Measurements from ENCODE around the gene IL17REL. TPM values are rescaled to one million over a fixed set of nuclear protein-coding genes. Genes with fewer than 3 reads are reported as not detected.

Gene IL17REL
- total RNA-seq, 1 donor from 2014 or later, result 0.07 TPM

DNA sequence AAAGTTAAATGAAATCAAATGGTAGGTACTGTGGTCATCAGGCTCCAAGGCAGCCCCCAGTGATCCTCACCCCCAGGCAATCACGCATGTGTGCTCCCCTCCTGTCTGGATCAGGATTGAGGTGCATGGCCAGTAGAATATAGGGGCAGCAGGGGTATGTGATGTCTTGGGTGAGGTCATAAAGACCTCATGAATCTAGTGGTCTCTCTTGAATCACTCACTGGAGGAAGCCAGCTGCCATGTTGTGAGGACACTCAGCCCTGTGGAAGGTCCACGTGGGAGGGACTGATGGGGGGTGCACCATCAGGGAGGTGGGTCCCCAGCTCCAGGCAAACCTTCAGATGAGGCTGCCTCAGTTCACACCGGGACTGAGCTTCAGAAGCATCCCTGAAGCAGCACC is 6.8 kb upstream of the IL17REL start:
- Mint-ChIP-seq H3K36me3 (ENCODE audit: low read depth) (no peaks in the 10 kb centered on the region), H3K9me3 (no peaks in the 10 kb centered on the region), H3K27ac (ENCODE audit: unreplicated experiment) (no peak overlapping the region), H3K27me3 (ENCODE audit: low read depth) (peaks cover 32% of the 10 kb centered on the region), H3K4me3 (no peak overlapping the region), H3K4me1 (no peaks in the 10 kb centered on the region)
- no peak for DNase-seq (ENCODE audit: low read depth, low spot score)
- TF ChIP-seq CTCF (conservative IDR thresholded peaks at IDR 0.05), result no peak

DNA sequence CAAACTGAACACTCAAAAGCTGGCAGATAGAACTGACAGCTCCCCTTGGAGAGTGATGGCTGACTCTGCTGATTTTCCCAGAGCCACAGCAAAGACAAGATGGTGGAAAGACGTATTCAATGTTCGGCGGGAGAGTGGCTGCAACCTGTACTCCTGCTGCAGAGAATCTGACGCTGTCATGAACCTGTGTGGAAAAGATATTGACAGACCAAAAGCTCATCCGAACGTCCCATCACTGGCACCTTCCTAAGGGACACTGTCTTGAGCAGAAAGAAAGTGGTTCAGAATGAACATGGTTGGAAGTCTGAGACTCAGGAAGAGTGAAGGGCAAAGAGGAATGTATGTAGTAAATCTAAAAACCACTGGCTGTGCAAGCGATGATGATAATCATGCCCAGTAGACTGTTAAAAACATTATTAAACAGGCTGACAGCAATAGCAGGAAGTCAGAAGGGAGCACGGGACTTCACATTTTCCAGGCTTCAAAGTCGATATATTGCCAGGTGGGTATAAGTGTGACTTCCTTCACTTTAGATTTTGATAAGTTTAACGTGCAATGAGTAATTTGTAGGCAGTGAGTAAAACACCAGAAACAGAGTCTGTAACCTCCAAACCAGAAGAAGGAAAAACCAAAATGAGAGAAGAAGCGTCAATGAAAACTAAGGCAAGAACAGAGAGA is 6.2 kb upstream of the IL17REL start:
- Mint-ChIP-seq H3K9me3 (no peaks in the 10 kb centered on the region), H3K27me3 (ENCODE audit: low read depth) (peaks cover 36% of the 10 kb centered on the region), H3K36me3 (ENCODE audit: low read depth) (no peaks in the 10 kb centered on the region), H3K4me1 (no peaks in the 10 kb centered on the region), H3K4me3 (no peak overlapping the region), H3K27ac (ENCODE audit: unreplicated experiment) (no peak overlapping the region)
- no peak for TF ChIP-seq CTCF (conservative IDR thresholded peaks at IDR 0.05)
- no peak for DNase-seq (ENCODE audit: low read depth, low spot score)

- no peak for DNase-seq (ENCODE audit: low read depth, low spot score)
- Mint-ChIP-seq H3K36me3 (ENCODE audit: low read depth) (no peaks in the 10 kb centered on the region), H3K4me1 (no peaks in the 10 kb centered on the region), H3K9me3 (no peaks in the 10 kb centered on the region), H3K4me3 (no peak overlapping the region), H3K27ac (ENCODE audit: unreplicated experiment) (no peak overlapping the region), H3K27me3 (ENCODE audit: low read depth) (peaks cover 42% of the 10 kb centered on the region)
- TF ChIP-seq CTCF (conservative IDR thresholded peaks at IDR 0.05), result no peak
Measured at GRCh38 chr22:50017701-50018224, 5.2 kb upstream of the IL17REL start.

DNA sequence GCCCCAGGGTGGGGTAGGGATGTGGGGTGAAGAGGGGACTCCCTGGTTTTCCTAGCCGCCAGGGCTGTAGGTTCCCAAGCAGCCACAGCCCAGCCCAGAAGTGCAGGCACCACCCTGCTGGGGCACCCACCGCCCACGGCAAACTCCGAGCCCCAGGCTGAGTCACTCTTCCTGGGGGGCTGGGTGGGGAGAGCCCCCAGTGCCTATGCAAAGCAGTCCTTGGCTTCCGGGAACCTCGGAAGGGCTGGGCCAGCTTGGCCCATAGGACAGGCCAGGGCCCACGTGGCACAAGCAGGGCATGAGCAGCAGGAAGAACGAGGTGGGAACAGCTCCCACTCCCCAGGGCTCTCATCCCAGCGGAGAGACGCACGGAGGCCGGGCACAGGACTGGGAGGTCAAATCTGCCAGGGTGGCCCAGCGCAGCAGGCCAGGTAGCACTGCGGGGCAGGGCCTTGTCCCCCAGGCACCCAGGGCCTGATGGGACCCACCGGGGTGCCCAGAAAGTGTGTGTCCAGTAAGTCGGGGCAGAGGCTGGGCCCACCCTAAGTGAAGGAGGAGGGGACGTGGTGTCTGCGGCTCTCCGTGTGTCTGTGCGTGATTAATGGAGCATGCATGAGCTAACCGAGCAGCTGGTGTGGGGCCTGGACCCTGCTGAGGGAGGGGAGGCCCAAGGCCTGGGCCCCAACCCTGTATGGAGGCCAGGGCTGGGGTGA is 4.6 kb upstream of the IL17REL start:
- no peaks in the 10 kb centered on the region for H3K36me3 Mint-ChIP-seq (ENCODE audit: low read depth)
- H3K4me1 Mint-ChIP-seq, result no peaks in the 10 kb centered on the region
- no peak for DNase-seq (ENCODE audit: low read depth, low spot score)
- H3K9me3 Mint-ChIP-seq, result no peaks in the 10 kb centered on the region
- H3K27ac Mint-ChIP-seq (ENCODE audit: unreplicated experiment), result no peak overlapping the region
- TF ChIP-seq CTCF (conservative IDR thresholded peaks at IDR 0.05), result no peak
- H3K27me3 Mint-ChIP-seq (ENCODE audit: low read depth), result peaks cover 46% of the 10 kb centered on the region
- H3K4me3 Mint-ChIP-seq, result no peak overlapping the region

DNA sequence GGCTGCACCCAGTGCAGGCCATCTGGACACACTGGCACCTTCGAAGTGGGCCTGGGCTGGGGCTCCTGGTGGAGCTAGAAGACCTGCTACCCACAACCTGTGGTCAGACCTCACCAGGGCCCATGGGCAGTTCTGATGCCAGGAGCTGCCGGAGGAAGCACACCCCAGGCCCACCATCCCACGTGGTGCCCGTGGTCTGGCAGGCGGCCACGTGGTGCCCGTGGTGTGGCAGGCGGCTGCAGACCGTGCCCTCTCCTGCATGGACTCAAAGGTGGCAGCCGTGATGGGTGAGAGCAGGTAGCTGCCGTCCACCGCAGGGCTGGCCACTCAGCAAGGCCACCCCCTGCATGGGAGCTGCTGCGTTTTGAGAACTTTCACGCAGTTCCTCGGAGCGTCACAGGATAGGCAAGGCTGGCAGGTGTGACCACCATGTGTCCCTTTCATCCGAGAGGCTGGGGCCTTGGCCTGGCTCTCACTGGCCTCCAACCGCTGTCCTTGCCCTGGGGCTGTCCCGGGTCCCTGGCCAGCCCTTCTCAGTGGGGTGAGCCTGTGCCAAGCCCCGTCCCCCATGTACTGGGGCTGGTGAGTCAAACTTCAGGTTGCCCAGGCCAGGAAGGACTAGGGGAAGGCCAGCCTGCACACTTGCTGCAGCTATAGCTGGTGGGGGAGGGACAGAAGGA is 3.9 kb upstream of the IL17REL start:
- TF ChIP-seq CTCF (conservative IDR thresholded peaks at IDR 0.05), result no peak
- no peak for DNase-seq (ENCODE audit: low read depth, low spot score)
- peaks cover 52% of the 10 kb centered on the region for H3K27me3 Mint-ChIP-seq (ENCODE audit: low read depth)
- H3K36me3 Mint-ChIP-seq (ENCODE audit: low read depth), result no peaks in the 10 kb centered on the region
- H3K9me3 Mint-ChIP-seq, result no peaks in the 10 kb centered on the region
- no peak overlapping the region for H3K27ac Mint-ChIP-seq (ENCODE audit: unreplicated experiment)
- no peak overlapping the region for H3K4me3 Mint-ChIP-seq
- no peaks in the 10 kb centered on the region for H3K4me1 Mint-ChIP-seq

Data from neural crest cell (in vitro differentiated cells).